Thyroid gland (tissue), 4 donors: ENCODE measurements around the gene IP6K3.

Source experiments
- CTCF ChIP-seq, 6 experiments: fragments of 200-600 bp in 3 of 6; fragments of 450-650 bp in 3 of 6; sonication (generic) in 3 of 6; IDR thresholded peaks; one replicate each; pipeline ENCODE4 v1.5.1; 2016 to 2019; ENCODE audit warnings: antibody characterized with exemption in 6 of 6, mild to moderate bottlenecking in 2 of 6, inconsistent platforms in 1 of 6, moderate library complexity in 1 of 6
- POLR2A ChIP-seq, 2 donors: fragments of 450-650 bp; IDR thresholded peaks; one replicate each; pipeline ENCODE4 v1.6.1; 2017; ENCODE audit warnings: antibody characterized with exemption in 2 of 2, mild to moderate bottlenecking in 2 of 2, moderate library complexity in 1 of 2

DNA sequence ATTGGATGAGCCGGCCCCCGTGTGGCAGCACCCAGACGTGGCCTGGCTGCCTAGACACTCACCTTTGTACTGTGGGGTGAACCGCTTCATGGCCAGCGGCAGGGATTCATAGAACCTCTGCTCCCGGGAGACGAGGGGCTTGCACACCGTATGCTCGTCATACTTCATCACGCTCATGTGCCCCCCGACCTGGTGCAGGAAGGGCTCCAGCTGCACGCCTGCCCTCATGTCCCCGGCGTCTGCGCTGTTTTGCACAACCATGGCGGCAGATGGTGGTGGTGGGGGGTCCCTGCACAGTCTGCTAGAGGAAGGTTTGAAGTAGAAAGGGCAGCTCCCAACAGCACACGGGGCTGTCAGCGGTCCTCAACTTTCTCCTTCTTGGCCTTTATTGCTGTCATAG is 11.5 kb downstream of the IP6K3 start:
- TF ChIP-seq CTCF (IDR thresholded peaks at IDR 0.05) (no peak), POLR2A (IDR thresholded peaks at IDR 0.05) (no peak)
